ENCODE measurements around the gene MTG1. TPM values are rescaled to one million over a fixed set of nuclear protein-coding genes. Genes with fewer than 3 reads are reported as not detected.
"Not testable (repeated sequence)": the region's sequence is repeated elsewhere in the genome, so short reads cannot be mapped to it uniquely, and the experiment has no call there.

MTG1 gene
- total RNA-seq, 4 donors from 2014 or later: 28.7 to 65.7 (median 34.7) TPM

DNA sequence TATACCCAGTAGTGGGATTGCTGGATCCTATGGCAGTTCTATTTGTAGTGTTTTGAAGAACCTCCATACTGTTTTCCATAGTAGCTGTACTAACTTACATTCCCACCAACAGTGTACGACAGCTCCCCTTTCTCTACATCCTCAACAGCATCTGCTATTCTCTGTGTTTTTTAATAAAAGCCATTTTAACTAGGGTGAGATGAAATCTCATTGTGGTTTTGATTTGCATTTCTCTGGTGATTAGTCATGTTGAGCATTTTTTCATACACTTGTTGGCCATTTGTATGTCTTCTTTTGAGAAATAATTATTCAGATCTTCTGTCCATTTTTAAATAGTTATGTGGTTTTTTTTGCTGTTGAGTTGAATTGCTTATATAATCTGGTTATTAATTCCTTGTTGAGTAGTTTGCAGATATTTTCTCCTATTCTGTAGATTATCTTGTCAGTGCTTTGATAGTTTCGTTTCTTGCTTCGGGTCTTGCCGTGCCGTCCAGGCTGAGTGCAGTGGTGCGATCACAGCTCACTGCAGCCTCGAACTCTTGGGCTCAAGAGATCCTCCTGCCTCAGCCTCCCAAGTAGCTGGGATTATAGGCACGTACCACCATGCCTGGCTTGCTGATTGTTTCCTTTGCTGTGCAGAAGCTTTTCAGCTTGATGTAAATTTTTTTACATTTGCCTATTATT, 12.0 kb downstream of the MTG1 start:
- DNase-seq (ENCODE audit: low spot score in 2 of 2): no peak
- TF ChIP-seq POLR2A (IDR thresholded peaks at IDR 0.05): no peak
- TF ChIP-seq, protein P1, sequence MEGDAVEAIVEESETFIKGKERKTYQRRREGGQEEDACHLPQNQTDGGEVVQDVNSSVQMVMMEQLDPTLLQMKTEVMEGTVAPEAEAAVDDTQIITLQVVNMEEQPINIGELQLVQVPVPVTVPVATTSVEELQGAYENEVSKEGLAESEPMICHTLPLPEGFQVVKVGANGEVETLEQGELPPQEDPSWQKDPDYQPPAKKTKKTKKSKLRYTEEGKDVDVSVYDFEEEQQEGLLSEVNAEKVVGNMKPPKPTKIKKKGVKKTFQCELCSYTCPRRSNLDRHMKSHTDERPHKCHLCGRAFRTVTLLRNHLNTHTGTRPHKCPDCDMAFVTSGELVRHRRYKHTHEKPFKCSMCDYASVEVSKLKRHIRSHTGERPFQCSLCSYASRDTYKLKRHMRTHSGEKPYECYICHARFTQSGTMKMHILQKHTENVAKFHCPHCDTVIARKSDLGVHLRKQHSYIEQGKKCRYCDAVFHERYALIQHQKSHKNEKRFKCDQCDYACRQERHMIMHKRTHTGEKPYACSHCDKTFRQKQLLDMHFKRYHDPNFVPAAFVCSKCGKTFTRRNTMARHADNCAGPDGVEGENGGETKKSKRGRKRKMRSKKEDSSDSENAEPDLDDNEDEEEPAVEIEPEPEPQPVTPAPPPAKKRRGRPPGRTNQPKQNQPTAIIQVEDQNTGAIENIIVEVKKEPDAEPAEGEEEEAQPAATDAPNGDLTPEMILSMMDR (IDR thresholded peaks at IDR 0.05): no peak
- no peak for TF ChIP-seq EP300 (IDR thresholded peaks at IDR 0.05)
- Histone ChIP-seq H3K27ac (no peak overlapping the region), H3K27me3 (no peaks in the 10 kb centered on the region), H3K4me1 (peaks cover 0 to 1% (median 0%) of the 10 kb centered on the region in 4 donors), H3K9me3 (peaks cover 0 to 11% (median 0%) of the 10 kb centered on the region in 4 donors), H3K4me3 (no peak overlapping the region), H3K36me3 (peaks cover 0 to 97% (median 27%) of the 10 kb centered on the region in 3 donors)
- 90 to 92% methylated on average over 8 of the region's 8 CpGs for WGBS, 2 donors

DNA sequence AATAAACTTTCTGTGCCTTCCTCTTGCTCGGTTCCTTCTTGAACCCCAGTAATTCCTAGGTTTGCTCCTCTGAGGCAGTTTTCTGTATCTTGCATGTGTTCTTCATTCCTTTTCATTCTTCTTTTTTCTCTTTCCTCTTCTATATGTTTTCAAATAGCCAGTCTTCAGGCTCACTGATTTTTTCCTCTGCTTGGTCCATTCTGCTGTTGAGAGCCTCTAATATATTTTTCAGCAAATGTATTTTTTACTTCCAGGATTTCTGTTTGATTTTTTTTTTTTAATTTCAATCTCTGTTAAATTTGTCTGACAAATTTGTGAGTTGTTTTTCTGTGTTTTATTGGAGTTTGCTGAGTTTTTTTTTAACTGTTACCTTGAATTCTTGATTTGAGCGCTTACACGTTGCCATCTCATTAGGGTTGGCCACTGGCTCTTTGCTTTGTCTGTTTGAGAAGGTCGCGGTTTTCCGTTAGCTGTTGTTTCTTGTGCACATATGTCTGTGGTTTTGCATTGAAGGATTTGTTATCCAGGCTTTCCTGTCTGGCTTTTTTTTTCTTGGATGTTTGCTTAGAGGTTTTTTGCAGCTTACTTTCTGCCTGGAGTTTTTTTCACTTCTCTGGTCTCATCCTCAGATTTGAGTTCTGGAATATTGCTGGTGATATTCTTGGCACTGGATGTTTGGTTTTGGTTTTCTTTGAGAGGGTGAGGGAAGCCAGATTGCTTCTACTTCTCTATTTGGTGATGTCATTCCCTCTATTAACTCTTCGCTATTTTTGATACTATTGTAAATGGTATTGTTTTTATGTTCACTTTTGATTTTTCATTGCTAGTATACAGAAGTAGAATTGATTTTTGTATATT, 17.8 kb downstream of the MTG1 start:
- Histone ChIP-seq H3K4me3 (no peak overlapping the region), H3K36me3 (peaks cover 3 to 90% (median 25%) of the 10 kb centered on the region in 3 donors), H3K27me3 (no peaks in the 10 kb centered on the region), H3K4me1 (no peaks in the 10 kb centered on the region), H3K9me3 (peaks cover 0 to 36% (median 10%) of the 10 kb centered on the region in 4 donors), H3K27ac (no peak overlapping the region)
- TF ChIP-seq POLR2A (IDR thresholded peaks at IDR 0.05): no peak
- TF ChIP-seq, protein P1 (IDR thresholded peaks at IDR 0.05): no peak
- TF ChIP-seq EP300 (IDR thresholded peaks at IDR 0.05): no peak
- 98 to 99% methylated on average over 7 of the region's 7 CpGs for WGBS, 2 donors
- DNase-seq (ENCODE audit: low spot score in 2 of 2): no peak

DNA sequence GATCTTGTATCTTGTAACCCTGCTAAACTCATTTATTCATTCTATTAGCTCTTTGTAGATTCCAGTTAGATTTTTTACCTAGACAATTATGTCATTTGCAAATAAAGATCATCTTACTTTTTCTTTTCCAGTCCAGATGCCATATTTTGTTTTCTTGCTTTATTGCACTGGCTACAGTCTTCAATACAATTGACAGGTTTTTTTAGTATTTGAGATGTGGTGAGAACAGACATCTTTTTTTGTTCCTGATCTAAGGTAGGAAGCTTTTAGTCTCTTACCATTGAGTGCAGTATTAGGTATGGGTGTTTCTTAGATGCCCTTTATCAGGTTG, 18.4 kb downstream of the MTG1 start:
- H3K27me3 ChIP-seq: no peaks in the 10 kb centered on the region
- H3K27ac ChIP-seq: no peak overlapping the region
- peaks cover 0 to 36% (median 10%) of the 10 kb centered on the region in 4 donors for H3K9me3 ChIP-seq
- peaks cover 3 to 84% (median 25%) of the 10 kb centered on the region in 3 donors for H3K36me3 ChIP-seq
- H3K4me3 ChIP-seq: no peak overlapping the region
- H3K4me1 ChIP-seq: no peaks in the 10 kb centered on the region
- no peak for TF ChIP-seq POLR2A (IDR thresholded peaks at IDR 0.05)
- TF ChIP-seq, protein P1 (IDR thresholded peaks at IDR 0.05): no peak
- TF ChIP-seq EP300 (IDR thresholded peaks at IDR 0.05): no peak
- DNase-seq (ENCODE audit: low spot score in 2 of 2): no peak

DNA sequence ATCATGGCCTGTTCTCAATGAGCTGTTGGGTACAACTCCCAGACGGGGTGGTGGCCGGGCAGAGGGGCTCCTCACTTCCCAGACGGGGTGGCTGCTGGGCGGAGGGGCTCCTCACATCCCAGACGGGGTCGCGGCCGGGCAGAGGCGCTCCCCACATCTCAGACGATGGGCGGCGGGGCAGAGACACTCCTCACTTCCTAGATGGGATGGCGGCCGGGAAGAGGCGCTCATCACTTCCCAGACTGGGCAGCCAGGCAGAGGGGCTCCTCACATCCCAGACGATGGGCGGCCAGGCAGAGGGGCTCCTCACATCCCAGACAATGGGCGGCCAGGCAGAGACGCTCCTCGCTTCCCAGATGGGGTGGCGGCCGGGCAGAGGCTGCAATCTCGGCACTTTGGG, 20.4 kb downstream of the MTG1 start:
- H3K9me3 ChIP-seq: peaks cover 0 to 36% (median 10%) of the 10 kb centered on the region in 4 donors
- not testable (repeated sequence) for DNase-seq (ENCODE audit: low spot score in 2 of 2); H3K4me1 ChIP-seq; H3K27me3 ChIP-seq; H3K4me3 ChIP-seq; H3K27ac ChIP-seq
- WGBS, 2 donors: 97 to 99% methylated on average over 15 to 22 of the region's 23 CpGs
- H3K36me3 ChIP-seq: peaks cover 3 to 80% (median 25%) of the 10 kb centered on the region in 3 donors

DNA sequence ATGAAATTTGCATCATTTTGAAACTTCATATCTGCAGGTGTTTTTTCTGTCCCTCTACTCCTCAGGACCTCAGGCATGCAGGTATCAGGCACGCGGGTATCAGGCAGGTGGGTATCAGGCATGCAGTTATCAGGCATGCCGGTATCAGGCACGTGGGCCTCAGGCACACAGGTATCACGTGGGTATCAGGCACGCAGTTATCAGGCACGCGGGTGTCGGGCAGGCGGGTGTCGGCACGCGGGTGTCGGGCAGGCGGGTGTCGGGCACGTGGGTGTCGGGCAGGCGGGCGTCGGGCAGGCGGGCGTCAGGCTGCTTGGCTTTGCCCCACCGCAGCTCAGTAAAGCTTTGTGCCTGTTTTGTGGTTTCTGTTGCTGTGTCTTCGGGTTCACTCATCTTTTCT, 21.8 kb downstream of the MTG1 start:
- no peak for TF ChIP-seq POLR2A (IDR thresholded peaks at IDR 0.05)
- TF ChIP-seq, protein P1 (IDR thresholded peaks at IDR 0.05): no peak
- TF ChIP-seq EP300 (IDR thresholded peaks at IDR 0.05): no peak

More for the DNA sequence above, 21.8 kb downstream of the MTG1 start:
- Histone ChIP-seq H3K36me3 (peaks cover 3 to 80% (median 18%) of the 10 kb centered on the region in 3 donors), H3K4me1 (no peaks in the 10 kb centered on the region), H3K4me3 (no peak overlapping the region), H3K9me3 (peaks cover 0 to 27% (median 10%) of the 10 kb centered on the region in 4 donors), H3K27me3 (no peaks in the 10 kb centered on the region), H3K27ac (no peak overlapping the region)
- no peak for DNase-seq (ENCODE audit: low spot score in 2 of 2)
- WGBS, 2 donors: 95 to 99% methylated on average over 25 of the region's 25 CpGs
